Keratinocyte (primary cell): ENCODE measurements around the gene CDC25C.

ENCODE experiments used
- EZH2 ChIP-seq: IDR thresholded peaks from one replicate; pipeline ENCODE4 v1.6.1; 2012; ENCODE audit warnings: inconsistent platforms, mild to moderate bottlenecking, low read length, moderate library complexity
- TF ChIP-seq, protein P1 (sequence below), 3 experiments: IDR thresholded peaks in 1 of 3; conservative IDR thresholded peaks in 1 of 3; optimal IDR thresholded peaks in 1 of 3; 2 replicates in 2 of 3; 3 replicates in 1 of 3; pipeline versions ENCODE3 to v1.5.1; 2011; ENCODE audit warnings: low read length in 3 of 3, mild to moderate bottlenecking in 3 of 3, moderate library complexity in 2 of 3, control low read depth in 1 of 3, inconsistent platforms in 1 of 3; ENCODE audit not compliant: insufficient read depth in 2 of 3; ENCODE audit errors: extremely low read depth in 1 of 3

DNA sequence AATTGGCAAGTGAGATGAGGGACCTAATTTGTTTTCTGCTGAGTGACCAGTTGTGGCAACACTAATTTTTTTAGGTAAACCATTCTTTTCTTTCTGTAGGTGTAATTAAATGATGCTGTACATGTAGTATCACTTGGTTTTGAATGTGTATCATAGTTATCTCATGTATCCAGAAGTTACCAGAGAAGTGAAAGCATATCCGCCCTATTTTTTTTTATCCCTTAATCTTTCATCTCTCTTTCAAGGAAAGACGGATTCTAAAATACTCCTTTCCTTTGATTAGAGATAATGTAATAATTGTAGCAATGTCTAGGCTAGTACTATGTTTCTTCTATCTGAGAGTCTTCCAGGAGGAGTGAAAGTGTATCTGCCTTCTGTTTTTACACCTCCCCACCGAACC lies 28.0 kb upstream of the CDC25C start:
- TF ChIP-seq EZH2, result no peak
- TF ChIP-seq, protein P1, sequence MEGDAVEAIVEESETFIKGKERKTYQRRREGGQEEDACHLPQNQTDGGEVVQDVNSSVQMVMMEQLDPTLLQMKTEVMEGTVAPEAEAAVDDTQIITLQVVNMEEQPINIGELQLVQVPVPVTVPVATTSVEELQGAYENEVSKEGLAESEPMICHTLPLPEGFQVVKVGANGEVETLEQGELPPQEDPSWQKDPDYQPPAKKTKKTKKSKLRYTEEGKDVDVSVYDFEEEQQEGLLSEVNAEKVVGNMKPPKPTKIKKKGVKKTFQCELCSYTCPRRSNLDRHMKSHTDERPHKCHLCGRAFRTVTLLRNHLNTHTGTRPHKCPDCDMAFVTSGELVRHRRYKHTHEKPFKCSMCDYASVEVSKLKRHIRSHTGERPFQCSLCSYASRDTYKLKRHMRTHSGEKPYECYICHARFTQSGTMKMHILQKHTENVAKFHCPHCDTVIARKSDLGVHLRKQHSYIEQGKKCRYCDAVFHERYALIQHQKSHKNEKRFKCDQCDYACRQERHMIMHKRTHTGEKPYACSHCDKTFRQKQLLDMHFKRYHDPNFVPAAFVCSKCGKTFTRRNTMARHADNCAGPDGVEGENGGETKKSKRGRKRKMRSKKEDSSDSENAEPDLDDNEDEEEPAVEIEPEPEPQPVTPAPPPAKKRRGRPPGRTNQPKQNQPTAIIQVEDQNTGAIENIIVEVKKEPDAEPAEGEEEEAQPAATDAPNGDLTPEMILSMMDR (optimal IDR thresholded peaks at IDR 0.05 in 1 of 3, IDR thresholded peaks at IDR 0.05 in 1 of 3, conservative IDR thresholded peaks at IDR 0.05 in 1 of 3; ENCODE audit: extremely low read depth in 1 of 3, insufficient read depth in 2 of 3, low read length in 3 of 3), result no peak
